H1 (cell line): ENCODE data around the gene HPX. TPM values are rescaled to one million over a fixed set of nuclear protein-coding genes. Genes with fewer than 3 reads are reported as not detected.

Experiments
- CTCF ChIA-PET: fragments of 300-600 bp; sonication (Branson Sonifier 250); formaldehyde crosslinking; loops from one replicate; lab custom pipeline; 2021; ENCODE audit not compliant: partially characterized antibody; lab: Charles Lee
- POLR2A ChIA-PET: fragments of 300-600 bp; sonication (Branson Sonifier 250); formaldehyde crosslinking; loops from one replicate; lab custom pipeline; 2021; ENCODE audit warnings: inconsistent platforms; ENCODE audit not compliant: partially characterized antibody; lab: Charles Lee
- DNase-seq, 2 experiments: peaks; one replicate each; pipeline versions ENCODE4 v3.0.0 to v3.0.0-alpha.2; 2010 to 2022; ENCODE audit warnings: low spot score in 2 of 2, low read depth in 1 of 2, mixed read lengths in 1 of 2
- FAIRE-seq: peaks from 2 replicates; lab custom pipeline; 2011; peaks lifted over from hg19 to GRCh38; lab: Jason Lieb, UNC
- H2AFZ ChIP-seq: 2 replicates; pipeline ENCODE4 v1.8.1; 2012; ENCODE audit warnings: low read length, inconsistent platforms
- H2AK5ac ChIP-seq: 2 replicates; pipeline ENCODE4 v1.6.1; 2013; ENCODE audit warnings: low read depth, low read length
- H2BK120ac ChIP-seq: replicated peaks from 2 replicates; pipeline ENCODE3; 2013; ENCODE audit warnings: low read depth, low read length, inconsistent platforms
- H2BK12ac ChIP-seq: 2 replicates; pipeline ENCODE4 v1.6.1; 2013; ENCODE audit warnings: low read depth, low read length
- H2BK15ac ChIP-seq: 2 replicates; pipeline ENCODE4 v1.6.1; 2013; ENCODE audit warnings: low read length
- H2BK20ac ChIP-seq: 2 replicates; pipeline ENCODE4 v1.6.1; 2013; ENCODE audit warnings: low read length
- H2BK5ac ChIP-seq: 2 replicates; pipeline ENCODE4 v1.6.1; 2013; ENCODE audit warnings: low read depth, low read length
- H3K14ac ChIP-seq: 2 replicates; pipeline ENCODE4 v1.6.1; 2013; ENCODE audit warnings: inconsistent platforms; ENCODE audit not compliant: insufficient read length
- H3K18ac ChIP-seq: 2 replicates; pipeline ENCODE4 v1.6.1; 2013; ENCODE audit warnings: low read length; ENCODE audit errors: extremely low read depth
- H3K23ac ChIP-seq: 2 replicates; pipeline ENCODE4 v1.6.1; 2013; ENCODE audit warnings: inconsistent platforms; ENCODE audit not compliant: insufficient read length
- H3K23me2 ChIP-seq: 2 replicates; pipeline ENCODE4 v1.6.1; 2013; ENCODE audit warnings: low read depth, low read length
- H3K27ac ChIP-seq: 2 replicates; pipeline ENCODE4 v1.6.1; 2011; ENCODE audit warnings: low read depth, low read length, inconsistent platforms
- H3K27me3 ChIP-seq, 4 experiments: replicated peaks in 1 of 4; 1 replicate in 1 of 4; 2 replicates in 3 of 4; pipeline versions ENCODE4 v1.6.1 to v1.8.1; 2011 to 2013; ENCODE audit warnings: low read length in 3 of 4, mild to moderate bottlenecking in 3 of 4, inconsistent platforms in 2 of 4, mixed read lengths in 2 of 4, moderate library complexity in 1 of 4; ENCODE audit not compliant: control insufficient read depth in 3 of 4, insufficient read depth in 3 of 4; ENCODE audit errors: extremely low read depth in 1 of 4
- H3K36me3 ChIP-seq, 4 experiments: 2 replicates each; pipeline versions ENCODE4 v1.6.1 to v1.8.1; 2011 to 2013; ENCODE audit warnings: mild to moderate bottlenecking in 4 of 4, low read length in 3 of 4, moderate library complexity in 2 of 4, control low read depth in 1 of 4, inconsistent platforms in 1 of 4; ENCODE audit not compliant: insufficient read depth in 4 of 4, control insufficient read depth in 2 of 4
- H3K4ac ChIP-seq: replicated peaks from 2 replicates; pipeline ENCODE3; 2013; ENCODE audit warnings: low read length, low read depth, mixed read lengths, inconsistent platforms; ENCODE audit not compliant: insufficient read length
- H3K4me1 ChIP-seq, 4 experiments: replicated peaks in 1 of 4; 1 replicate in 1 of 4; 2 replicates in 3 of 4; pipeline versions ENCODE4 v1.6.1 to v1.8.1; 2011 to 2013; ENCODE audit warnings: low read length in 3 of 4, inconsistent platforms in 2 of 4, mixed read lengths in 1 of 4; ENCODE audit not compliant: insufficient read depth in 4 of 4, control insufficient read depth in 3 of 4
- H3K4me2 ChIP-seq, 2 experiments: 2 replicates each; pipeline versions ENCODE4 v1.6.1 to v1.8.1; 2011 to 2013; ENCODE audit warnings: low read depth in 2 of 2, low read length in 2 of 2, control low read depth in 1 of 2, inconsistent platforms in 1 of 2, mild to moderate bottlenecking in 1 of 2; ENCODE audit not compliant: insufficient read depth in 1 of 2
- H3K4me3 ChIP-seq, 4 experiments: fragments of 200-600, 300-600 bp in 1 of 4; sonication (generic), shearing (Covaris generic), sonication (Bioruptor Twin) in 1 of 4; 2 replicates each; pipeline versions ENCODE4 v1.5.1 to v1.8.1; 2011 to 2016; ENCODE audit warnings: low read length in 4 of 4, low read depth in 3 of 4, control low read depth in 2 of 4, inconsistent platforms in 2 of 4, mild to moderate bottlenecking in 2 of 4, mixed read lengths in 1 of 4, moderate library complexity in 1 of 4; ENCODE audit not compliant: insufficient read depth in 2 of 4; ENCODE audit errors: extremely low read depth in 1 of 4
- H3K56ac ChIP-seq: replicated peaks from 2 replicates; pipeline ENCODE3; 2013; ENCODE audit warnings: low read depth, mild to moderate bottlenecking, mixed read lengths, low read length, inconsistent platforms; ENCODE audit not compliant: insufficient read length
- H3K79me1 ChIP-seq: 2 replicates; pipeline ENCODE4 v1.6.1; 2013; ENCODE audit warnings: low read depth, low read length, control low read depth
- H3K79me2 ChIP-seq, 2 experiments: 2 replicates each; pipeline versions ENCODE4 v1.6.1 to v1.8.1; 2012 to 2013; ENCODE audit warnings: low read length in 2 of 2, mild to moderate bottlenecking in 2 of 2, inconsistent platforms in 1 of 2; ENCODE audit not compliant: insufficient read depth in 2 of 2, control insufficient read depth in 1 of 2
- H3K9ac ChIP-seq, 4 experiments: replicated peaks in 1 of 4; 1 replicate in 1 of 4; 2 replicates in 3 of 4; pipeline versions ENCODE4 v1.6.1 to v1.8.1; 2011 to 2013; ENCODE audit warnings: low read depth in 3 of 4, low read length in 3 of 4, control low read depth in 2 of 4, mild to moderate bottlenecking in 2 of 4, moderate library complexity in 2 of 4, inconsistent platforms in 1 of 4; ENCODE audit errors: extremely low read depth in 1 of 4
- H3K9me3 ChIP-seq, 2 experiments: 2 replicates each; pipeline versions ENCODE4 v1.6.1 to v1.8.1; 2012 to 2013; ENCODE audit warnings: mild to moderate bottlenecking in 2 of 2, moderate library complexity in 2 of 2, control low read depth in 1 of 2, inconsistent platforms in 1 of 2, low read depth in 1 of 2, low read length in 1 of 2, mixed read lengths in 1 of 2; ENCODE audit not compliant: insufficient read depth in 2 of 2
- H4K20me1 ChIP-seq, 2 experiments: replicated peaks in 1 of 2; 2 replicates each; pipeline versions ENCODE3 to v1.8.1; 2011 to 2013; ENCODE audit warnings: inconsistent platforms in 2 of 2, low read length in 2 of 2, mild to moderate bottlenecking in 1 of 2; ENCODE audit not compliant: insufficient read depth in 2 of 2, control insufficient read depth in 1 of 2
- H4K5ac ChIP-seq: 2 replicates; pipeline ENCODE4 v1.6.1; 2013; ENCODE audit warnings: low read length, low read depth, mixed read lengths, inconsistent platforms; ENCODE audit not compliant: insufficient read length
- H4K8ac ChIP-seq: 2 replicates; pipeline ENCODE4 v1.8.0; 2013; ENCODE audit warnings: mild to moderate bottlenecking, moderate library complexity, low read length, inconsistent platforms; ENCODE audit not compliant: insufficient read depth; ENCODE audit errors: extremely low read depth
- H4K91ac ChIP-seq: replicated peaks from 2 replicates; pipeline ENCODE3; 2013; ENCODE audit warnings: low read length, mixed read lengths, inconsistent platforms; ENCODE audit not compliant: insufficient read length
- ASH2L ChIP-seq: fragments of 200-600, 300-600 bp; sonication (generic); IDR thresholded peaks from one replicate; pipeline ENCODE4 v1.7.1; 2017; ENCODE audit warnings: low read length
- ATF3 ChIP-seq: IDR thresholded peaks from 2 replicates; pipeline ENCODE4 v1.6.1; 2011; ENCODE audit warnings: low read depth, mild to moderate bottlenecking, low read length; ENCODE audit not compliant: insufficient read depth
- CTCF ChIP-seq, 3 experiments: IDR thresholded peaks; 1 replicate in 2 of 3; 2 replicates in 1 of 3; pipeline versions ENCODE4 v1.5.1 to v1.6.1; 2011; ENCODE audit warnings: low read length in 3 of 3, mild to moderate bottlenecking in 3 of 3, inconsistent platforms in 2 of 3, low read depth in 1 of 3, moderate library complexity in 1 of 3; ENCODE audit not compliant: insufficient read depth in 1 of 3; ENCODE audit errors: control extremely low read depth in 1 of 3
- GTF2F1 ChIP-seq: IDR thresholded peaks from 2 replicates; pipeline ENCODE4 v1.6.1; 2012; ENCODE audit warnings: low read depth, low read length, improper control_type of control experiment, borderline replicate concordance
- KDM4A ChIP-seq: IDR thresholded peaks from one replicate; pipeline ENCODE4 v1.7.1; 2012; ENCODE audit warnings: low read depth, mild to moderate bottlenecking, moderate library complexity, low read length, inconsistent platforms; ENCODE audit not compliant: severe bottlenecking
- MAFK ChIP-seq: IDR thresholded peaks from 2 replicates; pipeline ENCODE4 v1.6.1; 2012; ENCODE audit warnings: low read depth, mild to moderate bottlenecking, improper control_type of control experiment, low read length
- NANOG ChIP-seq: IDR thresholded peaks from 2 replicates; pipeline ENCODE4 v1.6.1; 2011; ENCODE audit warnings: low read length, low read depth, mild to moderate bottlenecking, inconsistent platforms; ENCODE audit not compliant: insufficient read depth, poor library complexity, severe bottlenecking
- RFX5 ChIP-seq: IDR thresholded peaks from 2 replicates; pipeline ENCODE4 v1.6.1; 2011; ENCODE audit warnings: low read depth, low read length, improper control_type of control experiment, borderline replicate concordance
- RXRA ChIP-seq: IDR thresholded peaks from 2 replicates; pipeline ENCODE4 v1.6.1; 2011; ENCODE audit warnings: low read depth, mild to moderate bottlenecking, low read length, moderate library complexity; ENCODE audit not compliant: insufficient read depth
- TAF7 ChIP-seq: optimal IDR thresholded peaks from 2 replicates; pipeline ENCODE3; 2011; ENCODE audit warnings: low read depth, mild to moderate bottlenecking, inconsistent platforms, low read length, moderate library complexity, borderline replicate concordance
- WGBS, 2 experiments: shearing (Covaris generic) in 1 of 2; methylation state at CpG; one replicate each; pipeline versions ENCODE4 v1.1.6 to v1.1.7; 2013 to 2015; ENCODE audit warnings: low lambda C conversion rate in 2 of 2, mixed read lengths in 2 of 2, inconsistent platforms in 1 of 2, low coverage in 1 of 2, missing lambda C conversion rate in 1 of 2; ENCODE audit not compliant: insufficient replicate concordance in 2 of 2, insufficient coverage in 1 of 2, insufficient read length in 1 of 2; ENCODE audit errors: extremely low coverage in 1 of 2, missing lambda C conversion rate in 1 of 2; 5-methylcytosine and 5-hydroxymethylcytosine counted together
- polyA plus RNA-seq, 7 experiments: library from polyadenylated mRNA; depleted of rRNA in 3 of 7; stranded (reverse) in 5 of 7; unstranded in 2 of 7; fragments of >200 nt in 5 of 7; fragments of 200-250 nt in 2 of 7; gene quantifications; 1 replicate in 5 of 7; 2 replicates in 1 of 7; 4 replicates in 1 of 7; pipeline versions ENCODE4 v1.2.1 to v1.2.3, GENCODE V29; 2011 to 2013; ENCODE audit warnings: missing spikeins in 2 of 7, mixed read lengths in 2 of 7
- total RNA-seq: library from RNA; stranded (reverse); fragmentation: NEBNext Ultra II Directional; extraction: Animal tissue kit (Norgen Biotek cat#: 25700); gene quantifications from 2 replicates; pipeline ENCODE4 v1.2.1, GENCODE V29; 2021

HPX gene
- total and polyA plus RNA-seq, 2 of the 8 experiments (the other 6 are each of a cell fraction or from before 2014, with no cell fraction given) = 0.80 to 0.97 TPM

- Histone ChIP-seq H3K23me2 (no peaks in the 10 kb centered on the region), H3K9me3 (no peaks in the 10 kb centered on the region), H3K27me3 (no peaks in the 10 kb centered on the region), H3K4me3 (no peak overlapping the region), H3K36me3 (peaks cover 4 to 30% (median 19%) of the 10 kb centered on the region in 4 experiments; a peak in 7 of 8 replicates), H3K14ac (no peak overlapping the region), H3K56ac (no peak overlapping the region), H4K5ac (no peak overlapping the region), H3K4me2 (no peak overlapping the region), H3K18ac (no peak overlapping the region), H2AFZ (no peak overlapping the region), H2BK12ac (no peak overlapping the region), H3K79me1 (no peaks in the 10 kb centered on the region), H2BK15ac (no peak overlapping the region), H3K79me2 (no peaks in the 10 kb centered on the region), H2AK5ac (no peak overlapping the region), H3K23ac (no peak overlapping the region), H3K4ac (no peak overlapping the region), H3K4me1 (no peaks in the 10 kb centered on the region), H4K91ac (no peak overlapping the region), H2BK5ac (no peak overlapping the region), H2BK20ac (no peak overlapping the region), H2BK120ac (no peak overlapping the region), H4K8ac (no peak overlapping the region), H4K20me1 (peaks cover 0 to 7% of the 10 kb centered on the region in 2 experiments), H3K9ac (no peak overlapping the region), H3K27ac (no peak overlapping the region)
- ChIA-PET POLR2A (interaction anchor here (1.1 to 2.8 kb wide), 5 partner anchors 9 to 18 kb away, joined by 4 to 8 read pairs (median 5); no protein-coding TSS in a partner anchor), CTCF (interaction anchor here (0.8 to 2.3 kb wide), 11 partner anchors 8 to 110 kb away, joined by 3 to 8 read pairs (median 4); partner anchors contain the start of genes DNHD1 and TIMM10B)
- DNase-seq = no peak
- WGBS, 2 experiments = 87% methylated on average over 4 of the region's 4 CpGs; no CpG with 5 or more reads in 1 of the 2 experiments
- no peak for FAIRE-seq
- no peak for TF ChIP-seq MAFK
- TF ChIP-seq KDM4A = no peak
- TF ChIP-seq RXRA = no peak
- TF ChIP-seq RFX5 = no peak
- no peak for TF ChIP-seq GTF2F1
- no peak for TF ChIP-seq CTCF (IDR thresholded peaks at IDR 0.05; ENCODE audit: control extremely low read depth in 1 of 3, insufficient read depth in 1 of 3, low read depth in 1 of 3, low read length in 3 of 3)
- no peak for TF ChIP-seq TAF7
- no peak for TF ChIP-seq ATF3
- no peak for TF ChIP-seq NANOG
- no peak for TF ChIP-seq ASH2L
Measured at GRCh38 chr11:6489306-6489705, 48.5 kb upstream of the HPX start.
